Urinary bladder (tissue), 4 donors: ENCODE results near the gene HEMK1. TPM values are rescaled to one million over a fixed set of nuclear protein-coding genes. Genes with fewer than 3 reads are reported as not detected.
A peak's percentile ranks its signal among the peaks of the same experiment; 100 is the strongest.

Experiments
- DNase-seq: peaks from one replicate; pipeline ENCODE4 v3.0.0-alpha.2; 2015; ENCODE audit errors: extremely low spot score
- H3K27ac ChIP-seq: one replicate; pipeline ENCODE4 v1.5.1; 2013; ENCODE audit warnings: low read depth, mild to moderate bottlenecking, moderate library complexity
- H3K36me3 ChIP-seq: one replicate; pipeline ENCODE4 v1.6.1; 2013; ENCODE audit warnings: mild to moderate bottlenecking, moderate library complexity; ENCODE audit not compliant: insufficient read depth
- H3K4me1 ChIP-seq: one replicate; pipeline ENCODE4 v1.6.1; 2013; ENCODE audit warnings: mild to moderate bottlenecking, moderate library complexity; ENCODE audit not compliant: insufficient read depth
- H3K4me3 ChIP-seq: one replicate; pipeline ENCODE4 v1.5.1; 2013; ENCODE audit warnings: low read depth, low read length
- WGBS: extraction: QIAGEN DNeasy Blood & Tissue Kit; methylation state at CpG from one replicate; pipeline ENCODE4 v1.1.7; 2013; 5-methylcytosine and 5-hydroxymethylcytosine counted together
- polyA plus RNA-seq: library from polyadenylated mRNA; stranded (reverse); fragments of 200-250 nt; gene quantifications from one replicate; pipeline ENCODE4 v1.2.3, GENCODE V29; 2013
- total RNA-seq: library from RNA; depleted of rRNA; stranded (reverse); fragments of >200 nt; gene quantifications from one replicate; pipeline ENCODE4 v1.2.3, GENCODE V29; 2014
- donor health status: healthy with polysubstance abuse.
- donor health status: healthy.

Gene HEMK1
- total and polyA plus RNA-seq, 2 donors = 15.0 to 17.6 TPM

DNA sequence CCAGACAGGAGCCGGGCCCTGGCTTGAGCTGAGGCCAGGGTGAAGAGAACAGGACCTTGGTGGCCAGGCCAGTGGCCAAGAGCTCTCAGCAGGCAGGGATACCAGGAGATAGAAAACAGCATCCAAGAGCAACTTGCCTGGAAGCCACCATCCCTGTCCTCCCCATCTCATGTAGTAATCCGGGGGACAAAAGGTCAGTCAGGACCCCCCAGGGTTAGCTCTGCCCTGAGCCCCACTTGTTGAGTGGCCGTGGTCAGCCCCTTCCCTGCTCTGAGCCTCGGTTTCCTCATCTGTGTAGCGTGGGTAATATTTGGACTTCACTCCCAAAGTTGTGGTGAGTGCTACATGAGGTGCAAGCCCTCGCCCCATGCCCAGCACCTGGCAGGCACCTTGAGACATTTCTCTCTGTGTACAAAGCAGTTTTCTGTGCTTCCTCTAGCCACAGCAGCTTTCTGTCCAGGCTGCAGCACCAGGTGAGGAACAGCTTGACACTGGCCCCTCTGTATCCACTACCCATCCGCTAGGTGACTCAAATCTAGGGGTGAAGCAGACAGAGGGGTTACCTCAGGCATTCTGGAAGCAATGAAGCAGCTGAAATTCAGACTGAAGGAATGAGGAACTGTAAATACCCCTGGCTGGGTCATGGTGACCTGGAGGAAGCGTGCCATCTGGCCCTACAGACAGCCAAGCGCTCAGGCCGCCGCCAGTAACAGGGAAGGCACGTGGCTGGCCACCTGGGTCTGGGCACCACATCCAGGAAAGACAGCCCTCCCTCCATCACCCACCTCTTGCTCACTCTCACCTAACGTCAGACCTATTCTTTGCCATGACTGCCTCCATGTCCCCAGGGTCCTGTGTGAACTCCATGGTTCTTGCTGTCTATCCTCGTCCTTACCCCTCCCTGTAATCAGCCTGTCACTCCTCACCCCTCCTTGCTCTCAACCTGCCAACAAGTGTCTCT, 35.6 kb downstream of the HEMK1 start:
- Histone ChIP-seq H3K4me1 (no peaks in the 10 kb centered on the region), H3K4me3 (no peak overlapping the region), H3K27ac (peak overlapping the region; percentile 1), H3K36me3 (no peaks in the 10 kb centered on the region)
- DNase-seq = no peak
- 76% methylated on average over 14 of the region's 14 CpGs for WGBS

DNA sequence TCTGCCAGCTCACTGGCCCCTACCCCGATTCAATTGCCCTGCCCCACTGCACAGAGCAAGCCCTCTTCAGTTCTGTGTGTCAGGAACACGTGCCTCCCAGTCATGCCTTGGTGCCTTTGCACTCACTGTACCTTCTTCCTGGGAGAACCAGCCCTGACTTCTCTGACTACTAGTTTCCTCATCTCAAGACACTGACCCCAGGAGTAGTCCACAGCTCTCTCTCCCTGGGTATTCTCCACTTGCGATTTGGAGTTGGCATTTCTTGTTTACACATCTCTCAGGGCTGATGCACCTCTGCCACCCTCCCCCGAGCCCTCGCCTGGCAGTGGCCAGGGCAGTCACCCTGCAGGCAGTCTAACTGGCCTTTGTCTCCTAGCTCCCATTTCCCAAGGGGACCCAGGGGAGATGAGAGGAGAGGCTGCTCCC, 36.6 kb downstream of the HEMK1 start:
- Histone ChIP-seq H3K4me3 (no peak overlapping the region), H3K27ac (no peak overlapping the region), H3K4me1 (no peaks in the 10 kb centered on the region), H3K36me3 (no peaks in the 10 kb centered on the region)
- DNase-seq = no peak
- 73% methylated on average over 5 of the region's 5 CpGs for WGBS

DNA sequence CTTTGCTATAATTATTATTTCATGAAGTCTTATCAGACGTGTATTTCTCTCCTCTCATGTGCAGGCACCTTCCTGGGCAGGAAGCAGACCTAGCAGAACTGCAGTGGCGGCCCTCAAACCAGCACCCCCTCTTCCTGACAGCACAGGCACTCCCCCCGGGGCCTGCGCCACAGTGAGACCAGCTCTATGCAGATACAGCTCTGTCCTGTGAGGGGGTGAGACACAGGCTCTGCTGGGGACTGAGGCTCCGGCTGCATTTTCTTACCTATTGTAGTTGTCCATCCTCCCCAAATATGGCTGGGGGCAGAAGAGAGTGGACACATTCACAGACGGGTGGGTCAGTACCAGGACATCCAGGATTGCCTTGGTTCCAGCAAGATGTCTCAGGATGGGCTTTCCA, 37.3 kb downstream of the HEMK1 start:
- no peak for DNase-seq
- no peak overlapping the region for H3K4me3 ChIP-seq
- H3K27ac ChIP-seq = no peak overlapping the region
- 67% methylated on average over 6 of the region's 6 CpGs for WGBS
- no peaks in the 10 kb centered on the region for H3K4me1 ChIP-seq
- no peaks in the 10 kb centered on the region for H3K36me3 ChIP-seq

DNA sequence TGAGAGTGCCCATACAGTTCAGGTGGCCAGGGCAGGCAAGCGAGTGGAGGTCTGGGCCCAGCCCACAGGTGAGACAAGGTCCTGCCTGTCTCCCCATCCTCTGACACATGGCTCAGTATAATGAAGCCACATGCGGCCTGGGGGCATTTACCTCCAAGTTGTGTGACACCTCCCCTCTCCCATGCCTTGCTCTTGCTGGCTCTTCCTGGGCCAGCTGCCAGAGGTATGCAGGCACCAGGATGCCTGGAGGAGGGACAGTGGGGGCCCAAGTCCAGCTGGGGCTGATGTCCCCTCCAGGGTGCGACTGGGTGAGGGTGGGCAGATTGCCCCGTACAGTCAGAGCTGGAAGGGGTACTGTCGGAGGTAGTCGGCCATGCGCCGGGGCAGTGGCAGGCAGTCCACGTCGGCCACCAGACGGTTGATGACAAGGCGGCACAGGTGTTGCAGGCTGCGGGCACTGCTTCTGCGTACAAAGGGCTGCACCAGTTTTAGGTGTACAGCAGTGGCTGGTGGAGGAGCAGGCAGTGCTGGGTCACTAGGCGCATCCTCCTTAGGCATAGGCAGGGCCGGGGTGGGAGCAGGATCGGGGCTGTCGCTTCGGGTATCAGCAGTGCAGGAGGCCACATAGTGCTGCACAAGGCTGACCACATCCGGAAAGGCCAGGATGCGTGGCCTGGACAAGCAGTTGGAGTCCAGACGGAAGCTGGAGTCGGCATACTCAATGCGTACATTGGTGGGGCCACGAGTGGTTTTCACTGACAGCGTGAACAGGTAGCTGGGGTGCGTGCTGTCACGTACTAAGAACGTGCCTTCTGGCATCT, 38.2 kb downstream of the HEMK1 start:
- Histone ChIP-seq H3K4me1 (no peaks in the 10 kb centered on the region), H3K27ac (no peak overlapping the region), H3K36me3 (no peaks in the 10 kb centered on the region), H3K4me3 (no peak overlapping the region)
- 85% methylated on average over 29 of the region's 29 CpGs for WGBS
- DNase-seq = no peak

DNA sequence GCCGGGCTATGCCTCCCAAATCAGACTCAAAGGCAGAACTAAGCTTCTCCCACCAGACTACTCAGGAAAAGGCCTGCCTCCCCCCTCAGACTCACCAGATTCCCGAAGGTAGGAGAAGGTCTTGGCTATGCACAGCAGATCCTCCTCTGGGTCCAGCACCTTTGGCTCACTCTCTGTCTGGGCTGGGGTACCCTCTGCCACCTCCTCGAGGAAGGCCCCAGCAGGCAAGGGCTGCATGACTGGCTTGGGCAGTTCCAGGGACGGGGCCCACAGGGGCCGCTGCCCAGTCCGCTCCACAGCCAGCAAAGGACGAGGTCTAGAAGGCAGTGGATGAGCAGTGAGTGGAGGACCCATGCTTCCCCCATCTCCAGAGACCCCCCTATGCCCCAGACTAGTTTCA, 39.0 kb downstream of the HEMK1 start:
- Histone ChIP-seq H3K36me3 (no peaks in the 10 kb centered on the region), H3K27ac (no peak overlapping the region), H3K4me3 (no peak overlapping the region), H3K4me1 (no peaks in the 10 kb centered on the region)
- 85% methylated on average over 7 of the region's 7 CpGs for WGBS
- no peak for DNase-seq

DNA sequence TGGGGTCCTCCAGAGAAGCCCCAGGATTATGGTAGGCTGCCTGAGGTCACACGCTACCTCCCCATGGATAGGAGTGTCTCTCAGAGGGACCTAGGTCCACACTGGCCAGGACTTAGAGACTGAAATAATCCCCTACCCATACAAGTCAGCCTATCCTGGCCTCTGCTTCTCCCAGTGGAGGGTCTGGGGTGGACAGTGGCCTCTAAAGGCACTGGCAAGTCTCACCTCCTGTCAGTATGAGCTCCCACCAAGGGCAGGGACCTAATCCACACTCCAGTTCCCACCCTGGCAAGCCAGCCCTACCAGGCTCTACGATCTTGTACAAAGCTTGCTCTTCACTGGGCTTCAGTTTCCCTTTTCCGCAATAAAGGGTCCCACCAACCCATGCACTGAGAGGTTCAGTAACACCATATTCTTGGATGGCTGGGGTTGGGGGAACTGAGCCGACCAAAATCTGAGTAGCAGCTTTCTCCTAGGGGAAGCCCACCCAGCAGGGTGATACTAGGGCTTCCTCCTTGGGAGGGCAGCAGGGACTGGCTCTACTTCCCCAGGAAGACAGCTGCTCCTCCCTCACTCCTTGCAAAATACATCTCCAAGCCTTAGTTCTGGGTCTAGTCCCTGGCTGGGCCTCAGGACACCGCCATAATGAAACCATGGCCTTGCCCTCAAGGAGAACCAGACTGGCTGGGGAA, 39.9 kb downstream of the HEMK1 start:
- WGBS = 88% methylated on average over 5 of the region's 5 CpGs
- Histone ChIP-seq H3K36me3 (no peaks in the 10 kb centered on the region), H3K27ac (no peak overlapping the region), H3K4me1 (no peaks in the 10 kb centered on the region), H3K4me3 (no peak overlapping the region)
- no peak for DNase-seq

DNA sequence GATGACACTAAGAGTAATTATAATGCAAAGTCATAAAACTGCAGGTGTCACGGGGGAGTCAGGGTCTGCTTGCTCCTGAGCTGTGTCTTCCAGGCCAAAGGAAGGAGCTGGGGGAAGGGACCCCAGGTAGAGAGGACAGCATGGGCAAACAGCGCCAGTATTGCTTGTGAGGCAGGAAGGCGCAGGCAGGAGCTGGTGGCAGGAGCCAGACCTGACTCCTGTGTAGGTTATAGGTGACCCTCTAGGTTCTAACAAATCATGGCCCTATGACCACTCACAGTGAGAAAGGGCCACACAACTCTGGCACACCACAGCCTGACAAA, 40.4 kb downstream of the HEMK1 start:
- H3K36me3 ChIP-seq = no peaks in the 10 kb centered on the region
- no peak for DNase-seq
- WGBS = 85% methylated on average over 3 of the region's 3 CpGs
- no peak overlapping the region for H3K27ac ChIP-seq
- H3K4me1 ChIP-seq = no peaks in the 10 kb centered on the region
- H3K4me3 ChIP-seq = no peak overlapping the region

DNA sequence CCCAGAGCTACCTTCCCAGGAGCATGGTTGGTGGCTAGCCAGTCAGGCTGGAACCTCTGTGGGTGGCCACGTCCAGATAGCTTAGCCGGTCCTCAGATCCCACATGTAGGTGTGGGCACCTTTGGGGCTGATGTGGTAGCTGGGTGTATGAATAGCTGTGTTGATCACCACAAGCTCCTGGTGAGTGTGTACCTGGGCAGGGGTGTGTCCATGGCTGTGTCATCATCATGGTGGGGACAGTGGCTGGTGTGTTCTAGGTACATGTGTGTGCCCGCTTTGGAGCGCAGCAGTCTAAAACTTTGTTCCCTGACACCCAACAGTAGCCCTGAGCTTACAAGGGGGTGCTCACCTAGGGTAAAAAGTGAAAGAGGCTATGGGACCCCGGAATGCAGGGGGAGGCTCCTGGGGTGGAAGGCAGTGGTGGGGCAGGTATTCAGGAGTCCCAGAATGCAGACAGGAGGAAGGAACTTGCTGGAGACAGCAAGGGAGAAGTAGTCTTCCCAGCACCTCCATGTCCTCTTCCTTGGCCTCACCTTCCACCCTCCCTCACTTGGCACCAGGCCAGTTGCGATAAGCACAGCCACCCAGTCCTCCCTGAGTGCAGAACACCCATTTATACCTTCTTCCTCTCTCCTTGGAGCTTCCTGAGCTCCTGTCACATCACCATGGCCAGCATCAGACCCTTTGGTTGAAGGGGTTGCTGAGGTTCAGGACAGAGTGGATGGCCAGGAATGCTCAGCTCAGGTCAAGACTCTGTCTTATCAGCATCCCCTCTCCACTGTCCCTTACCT, 41.1 kb downstream of the HEMK1 start:
- Histone ChIP-seq H3K27ac (no peak overlapping the region), H3K36me3 (no peaks in the 10 kb centered on the region), H3K4me1 (no peaks in the 10 kb centered on the region), H3K4me3 (peak overlapping the region; percentile 58)
- WGBS = 72% methylated on average over 6 of the region's 6 CpGs
- DNase-seq = no peak

DNA sequence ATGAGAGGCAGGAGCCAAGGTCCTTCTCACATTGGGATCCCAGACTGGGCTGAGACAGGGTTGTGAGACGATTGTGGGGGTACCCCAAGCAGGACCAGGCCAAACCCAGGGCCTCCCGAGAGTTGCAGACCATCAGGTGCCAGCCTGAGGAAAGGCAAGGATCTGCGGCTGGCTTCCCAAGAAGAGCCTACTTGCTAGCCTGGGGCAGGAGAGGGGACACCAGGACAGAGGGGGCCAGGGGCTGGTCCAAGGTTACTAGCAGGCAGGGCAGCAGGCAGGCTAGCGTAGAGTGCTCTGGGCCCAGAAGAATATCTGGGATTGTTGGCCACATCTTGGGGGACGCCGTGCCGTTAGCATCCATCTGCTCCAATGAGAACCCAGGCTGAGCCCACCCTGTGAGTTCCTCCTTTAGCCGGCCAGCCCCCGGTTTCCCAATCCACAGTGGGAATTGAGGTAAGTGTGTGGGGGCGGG, 41.7 kb downstream of the HEMK1 start:
- H3K4me1 ChIP-seq = no peaks in the 10 kb centered on the region
- 6% methylated on average over 10 of the region's 10 CpGs for WGBS
- H3K36me3 ChIP-seq = no peaks in the 10 kb centered on the region
- peak overlapping the region; percentile 58 for H3K4me3 ChIP-seq
- peak overlapping the region; percentile 53 for H3K27ac ChIP-seq
- no peak for DNase-seq

DNA sequence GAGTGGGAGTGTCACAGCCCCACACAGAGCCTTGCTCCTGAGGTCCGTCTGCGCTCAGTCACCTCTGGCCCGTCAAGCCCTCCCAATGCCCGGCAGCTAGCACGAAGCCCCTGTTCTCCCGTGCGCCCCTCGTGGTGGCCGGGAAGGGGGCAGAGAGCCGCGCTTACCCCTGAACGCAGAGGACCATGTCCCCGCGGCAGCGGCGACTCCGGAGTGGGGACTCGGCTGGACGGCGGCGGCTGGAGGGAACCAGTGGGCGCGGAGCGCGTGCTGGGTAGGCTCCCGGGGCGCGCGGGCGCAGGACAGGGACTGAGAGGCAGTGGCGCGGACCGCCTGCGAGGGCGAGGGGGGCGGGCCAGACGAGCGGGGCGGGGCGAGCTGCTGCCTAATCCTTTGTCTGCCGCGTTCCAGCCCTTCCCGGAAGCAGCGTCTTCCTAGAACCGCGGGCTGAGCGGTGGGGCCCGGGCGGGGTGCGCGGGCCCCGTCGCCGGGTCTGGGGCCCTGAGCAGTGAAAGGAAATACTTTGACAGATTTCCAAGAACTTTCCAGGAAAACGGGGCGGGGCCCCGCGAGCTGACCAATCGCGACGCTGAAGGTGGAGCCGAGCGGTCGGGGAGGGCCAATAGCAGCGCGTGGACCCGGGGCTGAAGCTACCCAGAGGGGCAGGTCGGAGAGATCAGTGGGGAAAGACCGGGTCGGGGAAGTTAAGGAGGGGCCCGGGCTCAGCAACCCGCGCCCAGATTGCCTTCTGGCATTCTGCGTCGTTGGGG, 42.3 kb downstream of the HEMK1 start, which contains the start of gene CISH:
CISH (minus strand) TSS at position 311 of the 770 bp plus-strand sequence; CDS start at position 187, 124 bp downstream.
- DNase-seq = peak; percentile 95
- H3K27ac ChIP-seq = peak within 1 kb of the TSS; percentile 53
- under 1% methylated on average over 75 of the region's 75 CpGs for WGBS
- no peaks in the 10 kb centered on the region for H3K36me3 ChIP-seq
- no peaks in the 10 kb centered on the region for H3K4me1 ChIP-seq
- H3K4me3 ChIP-seq = peak within 1 kb of the TSS; percentile 58

DNA sequence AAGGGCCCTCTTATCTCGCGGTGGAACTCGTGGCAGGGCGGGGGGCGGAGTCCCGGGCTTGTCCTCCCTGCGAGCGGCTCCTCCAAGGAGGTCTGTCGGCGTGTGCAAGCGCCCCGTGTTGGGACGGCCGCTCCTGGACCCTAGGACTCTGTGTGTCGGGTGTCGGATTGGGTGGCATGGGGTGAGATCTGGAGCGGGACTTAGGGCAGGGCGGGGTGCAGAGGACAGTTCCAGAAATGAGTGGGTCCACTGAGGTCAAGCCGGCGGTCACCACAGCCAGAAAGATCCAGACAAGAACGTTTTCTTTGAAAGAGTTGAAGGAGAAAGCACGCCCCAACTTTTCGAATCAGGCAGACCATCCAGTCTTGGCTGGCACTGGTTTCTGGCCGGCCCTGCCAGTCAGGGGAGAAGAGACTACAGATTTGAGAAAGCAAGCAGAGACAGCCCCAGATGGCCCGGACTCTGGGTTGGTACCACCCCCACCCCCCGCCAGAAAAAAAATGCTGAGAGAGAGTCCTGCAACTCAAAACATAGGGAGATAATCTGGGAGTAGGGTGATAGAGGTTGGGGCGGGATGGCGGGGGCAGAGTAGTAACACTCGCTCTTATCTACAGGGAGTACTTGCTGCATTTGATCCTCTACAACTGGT, 43.0 kb downstream of the HEMK1 start:
- Histone ChIP-seq H3K36me3 (no peaks in the 10 kb centered on the region), H3K27ac (peak overlapping the region; percentile 46), H3K4me3 (peak overlapping the region; percentile 58), H3K4me1 (no peaks in the 10 kb centered on the region)
- no peak for DNase-seq
- 3% methylated on average over 29 of the region's 29 CpGs for WGBS
